Upper lobe of left lung (tissue), 6 donors: ENCODE measurements around the gene PAF1. TPM values are rescaled to one million over a fixed set of nuclear protein-coding genes. Genes with fewer than 3 reads are reported as not detected.

Source experiments
- ATAC-seq, 2 donors: fragments of 200-7000 bp; cut with Tn5 transposase; one replicate each; pipeline ENCODE4 v1.9.1; 2022; ENCODE audit warnings: mild to moderate bottlenecking in 2 of 2, moderate library complexity in 2 of 2; ENCODE audit not compliant: low FRiP score in 2 of 2
- DNase-seq, 2 donors: peaks; one replicate each; pipeline ENCODE4 v3.0.0-alpha.2; 2019 to 2020
- H3K27ac ChIP-seq, 4 donors: fragments of 200-600 bp; sonication (generic); one replicate each; pipeline ENCODE4 v1.5.1; 2016 to 2019
- H3K27me3 ChIP-seq, 4 donors: fragments of 200-600 bp; sonication (generic); one replicate each; pipeline ENCODE4 v1.5.1; 2017 to 2019
- H3K36me3 ChIP-seq, 4 donors: fragments of 200-600 bp; sonication (generic); one replicate each; pipeline ENCODE4 v1.5.1; 2016 to 2019
- H3K4me1 ChIP-seq, 4 donors: fragments of 200-600 bp; sonication (generic); one replicate each; pipeline ENCODE4 v1.5.1; 2018 to 2019
- H3K4me3 ChIP-seq, 4 donors: fragments of 200-600 bp; sonication (generic); one replicate each; pipeline ENCODE4 v1.5.1; 2017 to 2019; ENCODE audit warnings: mild to moderate bottlenecking in 2 of 4, moderate library complexity in 1 of 4
- H3K9me3 ChIP-seq, 4 donors: fragments of 200-600 bp; sonication (generic); one replicate each; pipeline ENCODE4 v1.5.1; 2018 to 2019
- EP300 ChIP-seq, 4 donors: sonication (generic); formaldehyde crosslinking; IDR thresholded peaks; one replicate each; pipeline ENCODE4 v1.5.1; 2017; ENCODE audit warnings: antibody characterized with exemption in 4 of 4, control low read depth in 2 of 4
- POLR2A ChIP-seq, 4 donors: fragments of 450-650 bp; IDR thresholded peaks; one replicate each; pipeline ENCODE4 v1.5.1; 2016 to 2017; ENCODE audit warnings: antibody characterized with exemption in 4 of 4, mild to moderate bottlenecking in 2 of 4
- POLR2AphosphoS5 ChIP-seq, 2 donors: sonication (generic); formaldehyde crosslinking; IDR thresholded peaks; one replicate each; pipeline ENCODE4 v1.5.1; 2017; ENCODE audit warnings: antibody characterized with exemption in 2 of 2
- WGBS, 2 donors: methylation state at CpG; one replicate each; pipeline ENCODE4 v1.1.5; 2017 to 2018; 5-methylcytosine and 5-hydroxymethylcytosine counted together
- total RNA-seq, 6 donors: library from RNA; depleted of rRNA in 4 of 6; stranded (reverse); fragments of >200 nt in 4 of 6; gene quantifications; one replicate each; pipeline versions ENCODE4 v1.1.0 to v1.2.1, GENCODE V29; 2016 to 2021
- TF ChIP-seq, protein P1 (sequence below), 6 experiments: fragments of 450-650 bp in 4 of 6; fragments of 200-600 bp in 2 of 6; sonication (generic) in 2 of 6; IDR thresholded peaks; one replicate each; pipeline ENCODE4 v1.5.1; 2016 to 2019; ENCODE audit warnings: antibody characterized with exemption in 6 of 6
- donor health status: DM: no; HTN: no; CAD: no; lungs with moderate emphysema.
- donor health status: DM: no; HTN: yes; CAD: no; lungs with severe emphysema.

The PAF1 gene
- total RNA-seq, 6 donors from 2014 or later: 28.6 to 48.0 (median 35.4) TPM

DNA sequence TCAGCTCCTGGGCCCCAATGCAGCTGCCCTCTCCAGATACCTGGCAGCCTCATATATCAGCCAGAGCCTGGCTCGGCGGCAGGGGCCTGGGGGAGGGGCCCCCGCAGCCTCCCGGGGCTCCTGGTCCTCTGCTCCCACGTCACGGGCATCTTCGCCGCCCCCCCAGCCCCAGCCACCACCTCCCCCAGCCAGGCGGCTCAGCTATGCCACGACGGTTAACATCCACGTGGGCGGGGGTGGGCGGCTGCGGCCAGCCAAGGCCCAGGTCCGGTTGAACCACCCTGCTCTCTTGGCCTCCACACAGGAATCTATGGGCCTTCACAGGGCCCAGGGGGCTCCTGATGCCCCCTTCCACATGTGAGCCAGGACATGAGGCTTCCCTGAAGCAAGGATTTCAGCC is 34.0 kb upstream of the PAF1 start:
- DNase-seq: peak in 1 of 2 donors; percentile 82

DNA sequence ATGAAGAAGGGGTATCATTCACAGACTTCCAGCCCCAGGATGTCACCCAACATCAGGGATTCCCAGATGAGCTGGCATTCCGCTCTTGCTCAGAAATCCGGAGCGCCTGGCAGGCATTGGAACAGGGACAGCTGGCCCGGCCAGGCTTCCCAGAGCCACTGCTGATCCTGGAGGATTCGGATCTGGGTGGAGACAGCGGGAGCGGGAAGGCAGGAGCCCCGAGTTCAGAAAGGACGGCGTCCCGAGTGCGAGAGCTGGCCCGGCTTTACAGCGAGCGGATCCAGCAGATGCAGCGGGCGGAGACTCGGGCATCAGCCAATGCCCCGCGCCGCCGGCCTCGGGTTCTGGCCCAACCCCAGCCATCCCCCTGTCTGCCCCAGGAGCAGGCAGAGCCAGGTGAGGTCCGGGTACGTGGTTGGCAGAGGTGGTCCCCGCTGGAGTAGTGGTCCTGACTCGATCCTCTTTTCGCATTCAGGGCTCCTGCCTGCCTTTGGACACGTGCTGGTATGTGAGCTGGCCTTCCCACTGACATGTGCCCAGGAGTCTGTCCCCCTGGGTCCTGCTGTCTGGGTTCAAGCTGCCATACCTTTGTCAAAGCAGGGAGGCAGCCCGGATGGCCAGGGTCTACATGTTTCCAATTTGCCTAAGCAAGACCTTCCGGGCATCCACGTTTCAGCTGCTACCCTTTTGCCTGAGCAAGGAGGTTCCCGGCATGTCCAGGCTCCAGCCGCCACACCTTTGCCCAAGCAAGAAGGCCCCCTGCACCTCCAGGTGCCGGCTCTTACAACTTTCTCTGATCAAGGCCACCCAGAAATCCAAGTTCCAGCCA is 32.6 kb upstream of the PAF1 start:
- H3K9me3 ChIP-seq: no peaks in the 10 kb centered on the region
- no peaks in the 10 kb centered on the region for H3K27me3 ChIP-seq
- TF ChIP-seq POLR2A (IDR thresholded peaks at IDR 0.05) (no peak), POLR2AphosphoS5 (IDR thresholded peaks at IDR 0.05) (no peak), EP300 (IDR thresholded peaks at IDR 0.05) (no peak)
- TF ChIP-seq, protein P1, sequence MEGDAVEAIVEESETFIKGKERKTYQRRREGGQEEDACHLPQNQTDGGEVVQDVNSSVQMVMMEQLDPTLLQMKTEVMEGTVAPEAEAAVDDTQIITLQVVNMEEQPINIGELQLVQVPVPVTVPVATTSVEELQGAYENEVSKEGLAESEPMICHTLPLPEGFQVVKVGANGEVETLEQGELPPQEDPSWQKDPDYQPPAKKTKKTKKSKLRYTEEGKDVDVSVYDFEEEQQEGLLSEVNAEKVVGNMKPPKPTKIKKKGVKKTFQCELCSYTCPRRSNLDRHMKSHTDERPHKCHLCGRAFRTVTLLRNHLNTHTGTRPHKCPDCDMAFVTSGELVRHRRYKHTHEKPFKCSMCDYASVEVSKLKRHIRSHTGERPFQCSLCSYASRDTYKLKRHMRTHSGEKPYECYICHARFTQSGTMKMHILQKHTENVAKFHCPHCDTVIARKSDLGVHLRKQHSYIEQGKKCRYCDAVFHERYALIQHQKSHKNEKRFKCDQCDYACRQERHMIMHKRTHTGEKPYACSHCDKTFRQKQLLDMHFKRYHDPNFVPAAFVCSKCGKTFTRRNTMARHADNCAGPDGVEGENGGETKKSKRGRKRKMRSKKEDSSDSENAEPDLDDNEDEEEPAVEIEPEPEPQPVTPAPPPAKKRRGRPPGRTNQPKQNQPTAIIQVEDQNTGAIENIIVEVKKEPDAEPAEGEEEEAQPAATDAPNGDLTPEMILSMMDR (IDR thresholded peaks at IDR 0.05): no peak
- no peak overlapping the region for H3K27ac ChIP-seq
- no peak for ATAC-seq
- peaks cover 3 to 8% (median 7%) of the 10 kb centered on the region in 4 donors for H3K4me1 ChIP-seq
- peak in 1 of 2 donors; percentile 82 for DNase-seq
- peaks cover 0 to 62% (median 24%) of the 10 kb centered on the region in 4 donors for H3K36me3 ChIP-seq
- H3K4me3 ChIP-seq: no peak overlapping the region
- 90% methylated on average over 25 to 35 of the region's 35 CpGs for WGBS, 2 donors

More for the DNA sequence above, 34.0 kb upstream of the PAF1 start:
- H3K4me1 ChIP-seq: peaks cover 14 to 23% (median 19%) of the 10 kb centered on the region in 4 donors
- no peaks in the 10 kb centered on the region for H3K9me3 ChIP-seq
- no peak for TF ChIP-seq EP300 (IDR thresholded peaks at IDR 0.05)
- no peak for TF ChIP-seq POLR2A (IDR thresholded peaks at IDR 0.05)
- TF ChIP-seq, protein P1 (IDR thresholded peaks at IDR 0.05): no peak
- H3K27ac ChIP-seq: no peak overlapping the region
- H3K27me3 ChIP-seq: no peaks in the 10 kb centered on the region
- 87 to 92% methylated on average over 2 to 13 of the region's 16 CpGs for WGBS, 2 donors
- ATAC-seq: no peak
- H3K4me3 ChIP-seq: no peak overlapping the region
- H3K36me3 ChIP-seq: peaks cover 0 to 50% (median 17%) of the 10 kb centered on the region in 4 donors

DNA sequence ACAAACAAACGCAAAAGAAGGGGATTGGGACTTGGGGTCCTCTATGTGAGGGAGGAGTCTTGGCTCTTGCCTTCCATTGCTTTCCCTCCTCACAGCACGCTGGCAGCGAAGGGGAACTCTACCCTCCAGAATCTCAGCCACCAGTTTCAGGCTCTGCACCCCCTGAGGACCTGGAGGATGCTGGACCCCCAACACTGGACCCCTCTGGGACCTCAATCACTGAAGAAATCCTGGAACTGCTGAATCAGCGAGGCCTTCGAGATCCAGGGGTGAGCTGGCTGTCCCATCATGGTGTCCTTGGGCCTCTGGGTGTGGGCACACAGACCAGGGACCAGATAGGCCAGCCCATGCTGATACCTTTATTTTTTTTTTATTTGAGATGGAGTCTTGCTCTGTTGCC is 31.1 kb upstream of the PAF1 start:
- no peak for TF ChIP-seq POLR2AphosphoS5 (IDR thresholded peaks at IDR 0.05)
- TF ChIP-seq POLR2A (IDR thresholded peaks at IDR 0.05): no peak
- no peak for TF ChIP-seq EP300 (IDR thresholded peaks at IDR 0.05)
- TF ChIP-seq, protein P1 (IDR thresholded peaks at IDR 0.05): no peak
- DNase-seq (no peak), ATAC-seq (no peak)
- Histone ChIP-seq H3K4me3 (no peak overlapping the region), H3K27ac (no peak overlapping the region), H3K27me3 (no peaks in the 10 kb centered on the region), H3K9me3 (no peaks in the 10 kb centered on the region), H3K4me1 (peaks cover 0 to 7% (median 0%) of the 10 kb centered on the region in 4 donors), H3K36me3 (peaks cover 0 to 76% (median 29%) of the 10 kb centered on the region in 4 donors)
- 96 to 99% methylated on average over 5 of the region's 5 CpGs for WGBS, 2 donors

DNA sequence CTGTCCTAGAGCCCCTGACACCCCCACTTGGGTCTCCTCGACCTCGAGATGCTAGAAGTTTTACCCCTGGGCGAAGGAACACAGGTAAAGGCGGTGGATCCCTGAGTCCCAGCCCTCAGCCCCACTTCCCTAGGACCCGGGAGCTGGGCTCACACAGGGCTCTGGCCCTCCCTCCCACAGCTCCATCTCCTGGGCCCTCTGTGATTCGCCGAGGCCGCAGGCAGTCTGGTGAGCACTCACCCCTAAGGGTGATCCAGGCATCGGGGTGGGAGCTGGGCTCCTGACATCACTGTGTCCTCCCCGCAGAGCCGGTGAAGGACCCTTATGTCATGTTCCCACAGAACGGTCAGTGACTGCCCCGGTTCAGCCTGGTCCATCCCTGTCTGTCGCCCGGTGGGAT is 29.9 kb upstream of the PAF1 start:
- ATAC-seq: no peak
- no peak for TF ChIP-seq EP300 (IDR thresholded peaks at IDR 0.05)
- TF ChIP-seq POLR2A (IDR thresholded peaks at IDR 0.05): no peak
- TF ChIP-seq POLR2AphosphoS5 (IDR thresholded peaks at IDR 0.05): no peak
- TF ChIP-seq, protein P1 (IDR thresholded peaks at IDR 0.05): no peak
- Histone ChIP-seq H3K27ac (no peak overlapping the region), H3K4me1 (peaks cover 0 to 12% (median under 1%) of the 10 kb centered on the region in 4 donors), H3K36me3 (peaks cover 0 to 87% (median 30%) of the 10 kb centered on the region in 4 donors), H3K27me3 (no peaks in the 10 kb centered on the region), H3K4me3 (no peak overlapping the region), H3K9me3 (no peaks in the 10 kb centered on the region)
- WGBS, 2 donors: 93 to 94% methylated on average over 10 to 11 of the region's 15 CpGs
- DNase-seq: no peak
